Measurements from ENCODE around the gene LAPTM5. TPM values are rescaled to one million over a fixed set of nuclear protein-coding genes. Genes with fewer than 3 reads are reported as not detected.

LAPTM5 gene
- total RNA-seq, 1 experiment from 2014 or later, result not detected

GRCh38 chr1:30720271-30721223, 37.0 kb downstream of the LAPTM5 start:
- POLR2A ChIA-PET (ENCODE audit: unreplicated experiment), result no interaction called here
- H3K9me2 ChIP-seq (replicated peaks; ENCODE audit: low read length), result no peaks in the 10 kb centered on the region
- H3F3A ChIP-seq (ENCODE audit: low read length, unreplicated experiment), result no peaks in the 10 kb centered on the region
- no TSS peak for BruUV-seq (replicated peaks)
- H3K27me3 ChIP-seq (ENCODE audit: low read length), result no peaks in the 10 kb centered on the region
- DNase-seq (no peak), ATAC-seq (no peak)
- H3K79me2 ChIP-seq (ENCODE audit: low read length), result no peaks in the 10 kb centered on the region
- intact Hi-C loops (cut with micrococcal nuclease), result no loop called here
- H3K4me2 ChIP-seq (ENCODE audit: low read length), result no peak overlapping the region
- no peak overlapping the region for H2AFZ ChIP-seq (ENCODE audit: low read length)
- H3K9me3 ChIP-seq (ENCODE audit: low read length), result no peaks in the 10 kb centered on the region
- CTCF ChIA-PET, result no interaction called here
- no peaks in the 10 kb centered on the region for H3K36me3 ChIP-seq (ENCODE audit: low read depth, low read length)
- peaks cover 10% of the 10 kb centered on the region for H3K4me1 ChIP-seq (ENCODE audit: insufficient read depth, low read length)
- H3K4me3 ChIP-seq (ENCODE audit: low read length), result no peak overlapping the region
- H3K27ac ChIP-seq (ENCODE audit: low read length), result no peak overlapping the region
- TF ChIP-seq EZH2phosphoT487 (IDR thresholded peaks at IDR 0.05; ENCODE audit: borderline replicate concordance, low read length), result no peak
- no peak for TF ChIP-seq EZH2 (IDR thresholded peaks at IDR 0.05; ENCODE audit: low read length, unreplicated experiment)
- TF ChIP-seq CTCF (conservative IDR thresholded peaks at IDR 0.05; ENCODE audit: low read depth, low read length), result no peak
- no peak overlapping the region for H3K9ac ChIP-seq (ENCODE audit: low read length)
- no peaks in the 10 kb centered on the region for H4K20me1 ChIP-seq (ENCODE audit: low read length)

DNA sequence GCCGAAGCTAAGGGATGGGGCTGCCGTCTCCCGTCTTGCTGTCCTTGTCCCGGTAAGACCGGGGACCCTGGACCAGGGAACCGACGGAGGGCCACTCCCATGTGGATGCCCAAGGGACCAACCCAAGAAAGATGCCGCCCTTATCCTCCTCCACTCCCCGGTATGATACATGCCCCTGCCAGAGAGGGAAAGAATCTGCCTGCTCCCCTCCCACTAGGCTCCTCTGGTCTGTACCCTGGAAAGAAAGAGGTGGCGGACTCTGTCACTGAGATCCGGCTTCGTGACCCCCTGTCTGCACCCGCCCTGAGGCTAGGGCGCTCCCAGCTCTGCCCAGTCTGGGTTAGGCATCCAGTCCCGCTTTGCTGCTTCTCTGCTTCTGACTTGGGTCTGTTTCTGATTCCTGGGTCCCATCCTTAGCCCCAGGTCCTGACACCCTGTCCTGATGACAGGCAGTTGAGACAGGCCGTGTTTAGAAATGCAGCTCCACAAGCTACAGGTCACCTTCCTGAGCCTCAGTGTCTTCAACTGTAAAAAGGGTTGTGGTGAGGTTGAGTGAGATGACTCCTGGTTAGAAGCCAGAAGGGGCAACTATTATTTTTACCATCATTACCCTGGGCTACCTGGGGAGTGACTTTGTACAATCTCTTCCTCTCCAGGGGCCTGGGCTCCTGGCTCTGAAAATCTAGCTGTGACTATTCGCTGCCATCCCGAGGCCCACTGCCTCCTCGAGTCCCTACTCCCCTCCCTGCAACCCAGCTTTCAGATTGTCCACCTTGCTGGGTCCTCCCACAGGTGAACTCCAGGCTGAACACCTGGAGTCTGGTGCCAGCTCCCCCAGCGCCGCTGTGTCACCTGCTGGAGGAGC, 37.9 kb downstream of the LAPTM5 start:
- no peaks in the 10 kb centered on the region for H3K9me2 ChIP-seq (replicated peaks; ENCODE audit: low read length)
- ChIA-PET POLR2A (ENCODE audit: unreplicated experiment) (no interaction called here), CTCF (interaction anchor here (0.8 to 1.6 kb wide), 2 partner anchors 10 to 59 kb away, joined by 3 to 67 read pairs; no protein-coding TSS in a partner anchor)
- H3K4me1 ChIP-seq (ENCODE audit: insufficient read depth, low read length), result peaks cover 10% of the 10 kb centered on the region
- no TSS peak for BruUV-seq (replicated peaks)
- no peaks in the 10 kb centered on the region for H4K20me1 ChIP-seq (ENCODE audit: low read length)
- no peak overlapping the region for H3K27ac ChIP-seq (ENCODE audit: low read length)
- DNase-seq, result peak; percentile 76
- H3K36me3 ChIP-seq (ENCODE audit: low read depth, low read length), result no peaks in the 10 kb centered on the region
- intact Hi-C loops (cut with micrococcal nuclease), result loop anchor here (1.0 to 5.0 kb wide), 2 partner anchors 192 to 1482 kb away; partner anchors contain the start of gene PTPRU
- H2AFZ ChIP-seq (ENCODE audit: low read length), result no peak overlapping the region
- no peaks in the 10 kb centered on the region for H3K27me3 ChIP-seq (ENCODE audit: low read length)
- no peaks in the 10 kb centered on the region for H3K79me2 ChIP-seq (ENCODE audit: low read length)
- no peaks in the 10 kb centered on the region for H3F3A ChIP-seq (ENCODE audit: low read length, unreplicated experiment)
- ATAC-seq, result peak; percentile 31
- peak overlapping the region; percentile 89 for H3K4me2 ChIP-seq (ENCODE audit: low read length)
- peak overlapping the region; percentile 90; the same call in 1 of the 2 replicates for H3K9ac ChIP-seq (ENCODE audit: low read length)
- no peaks in the 10 kb centered on the region for H3K9me3 ChIP-seq (ENCODE audit: low read length)
- H3K4me3 ChIP-seq (ENCODE audit: low read length), result peak overlapping the region; percentile 67
- TF ChIP-seq EZH2phosphoT487 (IDR thresholded peaks at IDR 0.05; ENCODE audit: borderline replicate concordance, low read length), result no peak
- no peak for TF ChIP-seq EZH2 (IDR thresholded peaks at IDR 0.05; ENCODE audit: low read length, unreplicated experiment)
- 0 out of 2 replicates have a peak, but pooled peaks have one; percentile 15 for TF ChIP-seq CTCF (conservative IDR thresholded peaks at IDR 0.05; ENCODE audit: low read depth, low read length)

Data from PC-3 (cell line).